ENCODE data around the gene RNASEL.

The RNASEL gene

GRCh38 chr1:182616130-182617013 is 27.3 kb upstream of the RNASEL start:
- Histone ChIP-seq H3K4me1 (ENCODE audit: control insufficient read depth, insufficient read depth, low read length) (peaks cover 29% of the 10 kb centered on the region), H3K9me3 (ENCODE audit: control insufficient read depth, low read length) (no peaks in the 10 kb centered on the region), H3K4me3 (ENCODE audit: low read length) (peak overlapping the region; percentile 40), H3K27me3 (ENCODE audit: control insufficient read depth, insufficient read depth, low read length) (peaks cover 15% of the 10 kb centered on the region), H3K9ac (ENCODE audit: low read length) (no peak overlapping the region), H3K36me3 (ENCODE audit: control insufficient read depth, insufficient read depth, low read length) (no peaks in the 10 kb centered on the region)

GRCh38 chr1:182615468-182616129 is 26.5 kb upstream of the RNASEL start:
- H3K36me3 ChIP-seq (ENCODE audit: control insufficient read depth, insufficient read depth, low read length): no peaks in the 10 kb centered on the region
- H3K4me1 ChIP-seq (ENCODE audit: control insufficient read depth, insufficient read depth, low read length): peaks cover 29% of the 10 kb centered on the region
- peaks cover 15% of the 10 kb centered on the region for H3K27me3 ChIP-seq (ENCODE audit: control insufficient read depth, insufficient read depth, low read length)
- H3K9me3 ChIP-seq (ENCODE audit: control insufficient read depth, low read length): no peaks in the 10 kb centered on the region
- H3K4me3 ChIP-seq (ENCODE audit: low read length): peak overlapping the region; percentile 40
- peak overlapping the region; percentile 68 for H3K9ac ChIP-seq (ENCODE audit: low read length)

GRCh38 chr1:182614796-182615454 is 25.9 kb upstream of the RNASEL start:
- Histone ChIP-seq H3K27me3 (ENCODE audit: control insufficient read depth, insufficient read depth, low read length) (peaks cover 15% of the 10 kb centered on the region), H3K36me3 (ENCODE audit: control insufficient read depth, insufficient read depth, low read length) (no peaks in the 10 kb centered on the region), H3K9me3 (ENCODE audit: control insufficient read depth, low read length) (no peaks in the 10 kb centered on the region), H3K4me1 (ENCODE audit: control insufficient read depth, insufficient read depth, low read length) (peaks cover 29% of the 10 kb centered on the region), H3K4me3 (ENCODE audit: low read length) (peak overlapping the region; percentile 40), H3K9ac (ENCODE audit: low read length) (peak overlapping the region; percentile 68)

- Histone ChIP-seq H3K4me1 (ENCODE audit: control insufficient read depth, insufficient read depth, low read length) (peaks cover 23% of the 10 kb centered on the region), H3K9me3 (ENCODE audit: control insufficient read depth, low read length) (no peaks in the 10 kb centered on the region), H3K9ac (ENCODE audit: low read length) (no peak overlapping the region), H3K4me3 (ENCODE audit: low read length) (no peak overlapping the region), H3K36me3 (ENCODE audit: control insufficient read depth, insufficient read depth, low read length) (no peaks in the 10 kb centered on the region), H3K27me3 (ENCODE audit: control insufficient read depth, insufficient read depth, low read length) (peaks cover 15% of the 10 kb centered on the region)
These were observed 22.7 kb upstream of the RNASEL start for GRCh38 chr1:182611787-182612186.

GRCh38 chr1:182611326-182611725 is 22.3 kb upstream of the RNASEL start:
- Histone ChIP-seq H3K9me3 (ENCODE audit: control insufficient read depth, low read length) (no peaks in the 10 kb centered on the region), H3K4me1 (ENCODE audit: control insufficient read depth, insufficient read depth, low read length) (peaks cover 18% of the 10 kb centered on the region), H3K36me3 (ENCODE audit: control insufficient read depth, insufficient read depth, low read length) (no peaks in the 10 kb centered on the region), H3K9ac (ENCODE audit: low read length) (no peak overlapping the region), H3K4me3 (ENCODE audit: low read length) (no peak overlapping the region), H3K27me3 (ENCODE audit: control insufficient read depth, insufficient read depth, low read length) (peaks cover 15% of the 10 kb centered on the region)

- H3K4me3 ChIP-seq (ENCODE audit: low read length): no peak overlapping the region
- H3K9me3 ChIP-seq (ENCODE audit: control insufficient read depth, low read length): no peaks in the 10 kb centered on the region
- H3K27me3 ChIP-seq (ENCODE audit: control insufficient read depth, insufficient read depth, low read length): peaks cover 12% of the 10 kb centered on the region
- H3K4me1 ChIP-seq (ENCODE audit: control insufficient read depth, insufficient read depth, low read length): peaks cover 12% of the 10 kb centered on the region
- no peak overlapping the region for H3K9ac ChIP-seq (ENCODE audit: low read length)
- no peaks in the 10 kb centered on the region for H3K36me3 ChIP-seq (ENCODE audit: control insufficient read depth, insufficient read depth, low read length)
These were observed 21.6 kb upstream of the RNASEL start for GRCh38 chr1:182610606-182611194.

- Histone ChIP-seq H3K9ac (ENCODE audit: low read length) (no peak overlapping the region), H3K27me3 (ENCODE audit: control insufficient read depth, insufficient read depth, low read length) (no peaks in the 10 kb centered on the region), H3K4me1 (ENCODE audit: control insufficient read depth, insufficient read depth, low read length) (peaks cover 2% of the 10 kb centered on the region), H3K9me3 (ENCODE audit: control insufficient read depth, low read length) (no peaks in the 10 kb centered on the region), H3K4me3 (ENCODE audit: low read length) (no peak overlapping the region), H3K36me3 (ENCODE audit: control insufficient read depth, insufficient read depth, low read length) (no peaks in the 10 kb centered on the region)
These were observed 20.0 kb upstream of the RNASEL start for GRCh38 chr1:182608845-182609610.

- Histone ChIP-seq H3K4me3 (ENCODE audit: low read length) (no peak overlapping the region), H3K27me3 (ENCODE audit: control insufficient read depth, insufficient read depth, low read length) (no peaks in the 10 kb centered on the region), H3K9me3 (ENCODE audit: control insufficient read depth, low read length) (no peaks in the 10 kb centered on the region), H3K9ac (ENCODE audit: low read length) (no peak overlapping the region), H3K36me3 (ENCODE audit: control insufficient read depth, insufficient read depth, low read length) (no peaks in the 10 kb centered on the region), H3K4me1 (ENCODE audit: control insufficient read depth, insufficient read depth, low read length) (peaks cover 10% of the 10 kb centered on the region)
These were observed 19.2 kb upstream of the RNASEL start for GRCh38 chr1:182608236-182608635.

GRCh38 chr1:182607566-182607965 is 18.5 kb upstream of the RNASEL start:
- no peaks in the 10 kb centered on the region for H3K27me3 ChIP-seq (ENCODE audit: control insufficient read depth, insufficient read depth, low read length)
- H3K4me1 ChIP-seq (ENCODE audit: control insufficient read depth, insufficient read depth, low read length): peaks cover 16% of the 10 kb centered on the region
- H3K9me3 ChIP-seq (ENCODE audit: control insufficient read depth, low read length): no peaks in the 10 kb centered on the region
- H3K9ac ChIP-seq (ENCODE audit: low read length): no peak overlapping the region
- no peaks in the 10 kb centered on the region for H3K36me3 ChIP-seq (ENCODE audit: control insufficient read depth, insufficient read depth, low read length)
- H3K4me3 ChIP-seq (ENCODE audit: low read length): no peak overlapping the region

- Histone ChIP-seq H3K9ac (ENCODE audit: low read length) (peak within 1 kb of the TSS; percentile 50), H3K27me3 (ENCODE audit: control insufficient read depth, insufficient read depth, low read length) (no peaks in the 10 kb centered on the region), H3K4me3 (ENCODE audit: low read length) (peak within 1 kb of the TSS; percentile 39), H3K9me3 (ENCODE audit: control insufficient read depth, low read length) (no peaks in the 10 kb centered on the region), H3K4me1 (ENCODE audit: control insufficient read depth, insufficient read depth, low read length) (peaks cover 23% of the 10 kb centered on the region), H3K36me3 (ENCODE audit: control insufficient read depth, insufficient read depth, low read length) (no peaks in the 10 kb centered on the region)
These were observed 15.4 kb upstream of the RNASEL start, which contains the start of gene RGS16 for GRCh38 chr1:182604175-182605164. RGS16 (minus strand) TSS chr1:182604389; CDS start chr1:182604259, 130 bp downstream.

Measured in mucosa of stomach (tissue), 1 donor.